OCI-LY3 (cell line): ENCODE measurements around the gene NR1D1.

Source experiments
- EZH2phosphoT487 ChIP-seq: fragments of 200-600 bp; shearing (Covaris generic); IDR thresholded peaks from 2 replicates; pipeline ENCODE4 v1.6.1; 2018; ENCODE audit warnings: antibody characterized with exemption, mixed run types, low read depth
- TF ChIP-seq, protein P1 (sequence below): fragments of 200-600, 300-600 bp; sonication (generic); IDR thresholded peaks from 2 replicates; pipeline ENCODE4 v1.5.1; 2014; ENCODE audit warnings: antibody characterized with exemption, low read length, low read depth

GRCh38 chr17:40095944-40096791, 4.2 kb downstream of the NR1D1 start:
- TF ChIP-seq, protein P1, sequence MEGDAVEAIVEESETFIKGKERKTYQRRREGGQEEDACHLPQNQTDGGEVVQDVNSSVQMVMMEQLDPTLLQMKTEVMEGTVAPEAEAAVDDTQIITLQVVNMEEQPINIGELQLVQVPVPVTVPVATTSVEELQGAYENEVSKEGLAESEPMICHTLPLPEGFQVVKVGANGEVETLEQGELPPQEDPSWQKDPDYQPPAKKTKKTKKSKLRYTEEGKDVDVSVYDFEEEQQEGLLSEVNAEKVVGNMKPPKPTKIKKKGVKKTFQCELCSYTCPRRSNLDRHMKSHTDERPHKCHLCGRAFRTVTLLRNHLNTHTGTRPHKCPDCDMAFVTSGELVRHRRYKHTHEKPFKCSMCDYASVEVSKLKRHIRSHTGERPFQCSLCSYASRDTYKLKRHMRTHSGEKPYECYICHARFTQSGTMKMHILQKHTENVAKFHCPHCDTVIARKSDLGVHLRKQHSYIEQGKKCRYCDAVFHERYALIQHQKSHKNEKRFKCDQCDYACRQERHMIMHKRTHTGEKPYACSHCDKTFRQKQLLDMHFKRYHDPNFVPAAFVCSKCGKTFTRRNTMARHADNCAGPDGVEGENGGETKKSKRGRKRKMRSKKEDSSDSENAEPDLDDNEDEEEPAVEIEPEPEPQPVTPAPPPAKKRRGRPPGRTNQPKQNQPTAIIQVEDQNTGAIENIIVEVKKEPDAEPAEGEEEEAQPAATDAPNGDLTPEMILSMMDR: no peak
- no peak for TF ChIP-seq EZH2phosphoT487
